K562 (cell line): ENCODE results near the gene FAM120B. TPM values are rescaled to one million over a fixed set of nuclear protein-coding genes. Genes with fewer than 3 reads are reported as not detected.

Source experiments
- CHD1 ChIP-seq: fragments of 200-600 bp; sonication (generic); IDR thresholded peaks from one replicate; pipeline ENCODE4 v1.6.1; 2012; ENCODE audit warnings: mild to moderate bottlenecking, moderate library complexity, low read length, inconsistent platforms
- CXXC5 ChIP-seq: fragments of 250-450 bp; sonication (Bioruptor Pico); IDR thresholded peaks from 2 replicates; pipeline ENCODE4 v1.8.0; 2022; ENCODE audit warnings: inconsistent platforms, mild to moderate bottlenecking, moderate library complexity
- DLX4 ChIP-seq: fragments of 250-450 bp; sonication (Bioruptor Pico); IDR thresholded peaks from 2 replicates; pipeline ENCODE4 v1.6.1; 2021; ENCODE audit warnings: mild to moderate bottlenecking
- ELF4 ChIP-seq: fragments of 450-650 bp; formaldehyde crosslinking; IDR thresholded peaks from 2 replicates; pipeline ENCODE4 v1.4.0; 2022; ENCODE audit warnings: missing genetic modification characterization
- FOXJ2 ChIP-seq: fragments of 200-800 bp; sonication (Bioruptor generic); IDR thresholded peaks from 2 replicates; pipeline ENCODE4 v1.6.1; 2016; ENCODE audit warnings: missing genetic modification characterization, missing compliant biosample characterization
- HCFC1 ChIP-seq: IDR thresholded peaks from 2 replicates; pipeline ENCODE4 v1.6.1; 2012; ENCODE audit warnings: low read depth, low read length, improper control_type of control experiment
- KAT7 ChIP-seq: sonication (generic); formaldehyde crosslinking; IDR thresholded peaks from 2 replicates; pipeline ENCODE4 v1.8.0; 2022; ENCODE audit warnings: missing genetic modification reagents, mild to moderate bottlenecking, borderline replicate concordance
- MAZ ChIP-seq, 2 experiments: fragments of 450-650 bp in 1 of 2; sonication (generic) in 1 of 2; formaldehyde crosslinking; IDR thresholded peaks in 1 of 2; conservative IDR thresholded peaks in 1 of 2; 2 replicates each; pipeline versions ENCODE4 v1.4.0 to v1.5.0; 2020; ENCODE audit warnings: mild to moderate bottlenecking in 1 of 2, missing genetic modification reagents in 1 of 2
- MCM2 ChIP-seq: fragments of 450-650 bp; IDR thresholded peaks from 2 replicates; pipeline ENCODE4 v1.6.1; 2017; ENCODE audit warnings: low read depth, mild to moderate bottlenecking
- MCM3 ChIP-seq: fragments of 450-650 bp; IDR thresholded peaks from 2 replicates; pipeline ENCODE4 v1.6.1; 2016
- MYC ChIP-seq, 2 experiments: fragments of 250-450 bp in 1 of 2; sonication (Bioruptor Pico) in 1 of 2; IDR thresholded peaks; 2 replicates each; pipeline versions ENCODE4 v1.5.1 to v1.6.1; 2012 to 2021; ENCODE audit warnings: low read depth in 2 of 2, borderline replicate concordance in 1 of 2, improper control_type of control experiment in 1 of 2, low read length in 1 of 2, mild to moderate bottlenecking in 1 of 2, moderate library complexity in 1 of 2
- SMARCA5 ChIP-seq: fragments of 450-650 bp; IDR thresholded peaks from 2 replicates; pipeline ENCODE4 v1.6.1; 2016
- SP1 ChIP-seq: sonication (generic); formaldehyde crosslinking; IDR thresholded peaks from 2 replicates; pipeline ENCODE4 v1.8.1; 2022; ENCODE audit warnings: mild to moderate bottlenecking, missing genetic modification reagents
- SRF ChIP-seq, 2 experiments: fragments of 250-450, 450-650 bp in 1 of 2; sonication (Bioruptor Pico) in 1 of 2; sonication (generic) in 1 of 2; formaldehyde crosslinking; IDR thresholded peaks; 2 replicates each; pipeline versions ENCODE4 v1.5.0 to v1.5.1; 2020 to 2022; ENCODE audit warnings: mild to moderate bottlenecking in 1 of 2, missing genetic modification reagents in 1 of 2
- ZBTB12 ChIP-seq: fragments of 250-450 bp; sonication (Bioruptor Pico); IDR thresholded peaks from 2 replicates; pipeline ENCODE4 v1.4.0; 2020
- ZKSCAN3 ChIP-seq: fragments of 250-450 bp; sonication (Bioruptor Pico); IDR thresholded peaks from 2 replicates; pipeline ENCODE4 v1.4.0; 2020
- ZNF197 ChIP-seq: fragments of 200-800 bp; sonication (Bioruptor generic); IDR thresholded peaks from 2 replicates; pipeline ENCODE4 v1.6.1; 2016; ENCODE audit warnings: low read depth, missing genetic modification characterization, missing compliant biosample characterization
- ZNF57 ChIP-seq: fragments of 450-650 bp; formaldehyde crosslinking; IDR thresholded peaks from 2 replicates; pipeline ENCODE4 v1.4.0; 2020; ENCODE audit warnings: mild to moderate bottlenecking, moderate library complexity
- polyA plus RNA-seq, 8 experiments: library from polyadenylated mRNA; depleted of rRNA in 4 of 8; stranded (reverse) in 5 of 8; unstranded in 3 of 8; fragments of >200 nt; fragmentation: Nextera tagmentation in 2 of 8; fragmentation: Illumina TruSeq in 1 of 8; extraction: Ambion mirVana in 2 of 8; extraction: Trizol in 1 of 8; gene quantifications; 2 replicates each; pipeline versions ENCODE4 v1.2.1 to v1.2.3, GENCODE V29; 2011 to 2014; ENCODE audit warnings: inconsistent platforms in 1 of 8, missing spikeins in 1 of 8
- total RNA-seq, 7 experiments: library from RNA; depleted of rRNA in 6 of 7; stranded (reverse); fragments of >200 nt in 6 of 7; fragmentation: Illumina TruSeq in 2 of 7; extraction: Trizol in 2 of 7; gene quantifications; 2 replicates each; pipeline versions ENCODE4 v1.2.1 to v1.2.3, GENCODE V29; 2011 to 2021; ENCODE audit warnings: low replicate concordance in 1 of 7
- TF ChIP-seq, protein P1 (sequence below): fragments of 450-650 bp; IDR thresholded peaks from 2 replicates; pipeline ENCODE4 v1.6.1; 2017; ENCODE audit warnings: antibody characterized with exemption
- TF ChIP-seq, protein P2 (sequence below): fragments of 250-450 bp; sonication (Bioruptor Pico); IDR thresholded peaks from 2 replicates; pipeline ENCODE4 v1.8.0; 2022; ENCODE audit warnings: moderate library complexity, mild to moderate bottlenecking, inconsistent platforms
- TF ChIP-seq, protein P3 (sequence below): sonication (generic); formaldehyde crosslinking; IDR thresholded peaks from 2 replicates; pipeline ENCODE4 v1.9.0; 2022; ENCODE audit warnings: mild to moderate bottlenecking, missing genetic modification reagents

FAM120B gene
- total and polyA plus RNA-seq, 9 of the 15 experiments (the other 6 are each of a cell fraction or from before 2014, with no cell fraction given), result 3.5 to 22.6 (median 14.7) TPM

DNA sequence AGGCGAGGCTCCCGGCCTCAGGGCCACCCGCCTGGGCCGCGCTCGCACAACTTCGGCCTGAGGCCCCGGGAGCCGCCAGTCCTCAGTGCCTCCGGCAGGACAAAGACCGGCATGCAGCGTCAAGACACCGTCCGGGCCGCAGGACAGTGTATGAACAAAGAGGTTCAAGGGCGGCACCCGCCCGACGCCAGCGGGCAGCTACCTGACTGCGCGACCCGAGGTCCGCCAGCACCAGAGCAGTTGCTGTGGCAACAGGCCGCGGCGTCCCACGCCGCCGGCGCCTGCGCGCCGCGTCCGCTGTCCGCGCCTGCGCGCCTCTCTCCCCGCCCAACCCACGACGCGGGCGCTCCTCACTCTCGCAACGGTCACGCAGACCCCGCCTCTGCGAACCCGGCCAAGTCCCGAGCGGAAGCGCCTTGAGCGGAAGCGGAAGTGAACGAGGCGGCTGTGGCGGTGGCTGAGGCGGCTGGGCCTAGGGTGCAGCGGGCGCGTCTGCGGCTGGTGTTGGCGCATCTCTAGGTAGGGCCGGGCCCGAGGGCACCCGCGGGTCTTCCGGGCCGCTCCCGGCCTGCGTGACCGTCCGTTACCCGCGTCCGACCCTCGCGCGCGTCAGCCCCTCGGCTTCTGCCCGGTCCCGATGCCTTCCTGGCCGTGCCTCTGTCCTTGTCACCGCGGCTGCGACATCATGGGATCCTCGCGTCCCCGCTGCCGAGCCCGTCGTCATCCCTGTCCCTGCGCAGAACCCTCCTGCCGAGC is at the start of gene FAM120B (continued):
- TF ChIP-seq, protein P1, sequence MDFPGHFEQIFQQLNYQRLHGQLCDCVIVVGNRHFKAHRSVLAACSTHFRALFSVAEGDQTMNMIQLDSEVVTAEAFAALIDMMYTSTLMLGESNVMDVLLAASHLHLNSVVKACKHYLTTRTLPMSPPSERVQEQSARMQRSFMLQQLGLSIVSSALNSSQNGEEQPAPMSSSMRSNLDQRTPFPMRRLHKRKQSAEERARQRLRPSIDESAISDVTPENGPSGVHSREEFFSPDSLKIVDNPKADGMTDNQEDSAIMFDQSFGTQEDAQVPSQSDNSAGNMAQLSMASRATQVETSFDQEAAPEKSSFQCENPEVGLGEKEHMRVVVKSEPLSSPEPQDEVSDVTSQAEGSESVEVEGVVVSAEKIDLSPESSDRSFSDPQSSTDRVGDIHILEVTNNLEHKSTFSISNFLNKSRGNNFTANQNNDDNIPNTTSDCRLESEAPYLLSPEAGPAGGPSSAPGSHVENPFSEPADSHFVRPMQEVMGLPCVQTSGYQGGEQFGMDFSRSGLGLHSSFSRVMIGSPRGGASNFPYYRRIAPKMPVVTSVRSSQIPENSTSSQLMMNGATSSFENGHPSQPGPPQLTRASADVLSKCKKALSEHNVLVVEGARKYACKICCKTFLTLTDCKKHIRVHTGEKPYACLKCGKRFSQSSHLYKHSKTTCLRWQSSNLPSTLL, result no peak
- peak; percentile 72 for TF ChIP-seq CHD1
- no peak for TF ChIP-seq ZNF197 (CRISPR knock-in tag)
- peak; percentile 69; the same call in 1 of the 2 replicates for TF ChIP-seq MYC (IDR thresholded peaks at IDR 0.05; ENCODE audit: low read depth, low read length)
- TF ChIP-seq MYC (CRISPR knock-in tag; IDR thresholded peaks at IDR 0.05; ENCODE audit: borderline replicate concordance, low read depth), result no peak
- peak; percentile 72; the same call in 1 of the 2 replicates for TF ChIP-seq SP1
- TF ChIP-seq KAT7, result peak; percentile 52; the same call in 1 of the 2 replicates
- TF ChIP-seq SMARCA5, result no peak
- TF ChIP-seq MAZ (CRISPR knock-in tag; conservative IDR thresholded peaks at IDR 0.05 in 1 of 2, IDR thresholded peaks at IDR 0.05 in 1 of 2), result peak; percentile 67 to 79
- no peak for TF ChIP-seq ZNF57
- peak in 1 of 2 experiments; percentile 52; a peak in 1 of 4 replicates for TF ChIP-seq SRF (CRISPR knock-in tag; IDR thresholded peaks at IDR 0.05)
- TF ChIP-seq HCFC1, result no peak; the same call in none of the 2 replicates
- TF ChIP-seq, protein P2, sequence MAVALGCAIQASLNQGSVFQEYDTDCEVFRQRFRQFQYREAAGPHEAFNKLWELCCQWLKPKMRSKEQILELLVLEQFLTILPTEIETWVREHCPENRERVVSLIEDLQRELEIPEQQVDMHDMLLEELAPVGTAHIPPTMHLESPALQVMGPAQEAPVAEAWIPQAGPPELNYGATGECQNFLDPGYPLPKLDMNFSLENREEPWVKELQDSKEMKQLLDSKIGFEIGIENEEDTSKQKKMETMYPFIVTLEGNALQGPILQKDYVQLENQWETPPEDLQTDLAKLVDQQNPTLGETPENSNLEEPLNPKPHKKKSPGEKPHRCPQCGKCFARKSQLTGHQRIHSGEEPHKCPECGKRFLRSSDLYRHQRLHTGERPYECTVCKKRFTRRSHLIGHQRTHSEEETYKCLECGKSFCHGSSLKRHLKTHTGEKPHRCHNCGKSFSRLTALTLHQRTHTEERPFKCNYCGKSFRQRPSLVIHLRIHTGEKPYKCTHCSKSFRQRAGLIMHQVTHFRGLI (CRISPR knock-in tag), result no peak
- TF ChIP-seq MCM3, result no peak
- peak; percentile 97 for TF ChIP-seq CXXC5 (CRISPR knock-in tag)
- TF ChIP-seq MCM2, result no peak
- no peak for TF ChIP-seq ZBTB12 (CRISPR knock-in tag)
- TF ChIP-seq ELF4 (CRISPR knock-in tag), result peak; percentile 85
- no peak for TF ChIP-seq ZKSCAN3
- TF ChIP-seq DLX4 (CRISPR knock-in tag), result no peak
- TF ChIP-seq FOXJ2 (tag), result peak; percentile 81; the same call in 1 of the 2 replicates
- TF ChIP-seq, protein P3, sequence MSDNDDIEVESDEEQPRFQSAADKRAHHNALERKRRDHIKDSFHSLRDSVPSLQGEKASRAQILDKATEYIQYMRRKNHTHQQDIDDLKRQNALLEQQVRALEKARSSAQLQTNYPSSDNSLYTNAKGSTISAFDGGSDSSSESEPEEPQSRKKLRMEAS (CRISPR knock-in tag), result peak; percentile 67
